HG03095 (cell line): ENCODE data around the gene NCF4.

Experiments used
- ATAC-seq: cut with Tn5 transposase; IDR thresholded peaks from one replicate; pipeline ENCODE4 v1.9.1; 2021; ENCODE audit warnings: moderate library complexity; ENCODE audit not compliant: unreplicated experiment

The NCF4 gene

GRCh38 chr22:36892292-36892691 lies 31.5 kb downstream of the NCF4 start:
- no peak for ATAC-seq

DNA sequence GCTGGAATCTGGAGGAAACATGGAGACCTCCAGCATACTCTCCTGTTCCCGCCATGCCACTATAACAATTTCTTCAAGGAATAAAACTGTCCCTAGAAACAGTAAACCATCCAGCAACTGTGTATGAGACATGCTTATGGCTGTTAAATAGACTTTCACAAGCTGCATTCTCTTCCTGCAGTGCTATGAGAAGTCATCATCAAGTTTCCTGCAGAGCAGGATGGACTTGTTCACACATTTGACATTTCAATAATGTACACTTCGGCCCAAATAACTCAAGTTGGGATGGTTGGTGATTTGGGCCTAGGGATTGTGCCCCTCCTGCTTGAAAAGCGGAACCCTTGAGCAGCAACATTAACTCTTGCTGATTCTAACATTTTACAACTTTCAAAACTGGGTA lies 32.5 kb downstream of the NCF4 start:
- no peak for ATAC-seq

DNA sequence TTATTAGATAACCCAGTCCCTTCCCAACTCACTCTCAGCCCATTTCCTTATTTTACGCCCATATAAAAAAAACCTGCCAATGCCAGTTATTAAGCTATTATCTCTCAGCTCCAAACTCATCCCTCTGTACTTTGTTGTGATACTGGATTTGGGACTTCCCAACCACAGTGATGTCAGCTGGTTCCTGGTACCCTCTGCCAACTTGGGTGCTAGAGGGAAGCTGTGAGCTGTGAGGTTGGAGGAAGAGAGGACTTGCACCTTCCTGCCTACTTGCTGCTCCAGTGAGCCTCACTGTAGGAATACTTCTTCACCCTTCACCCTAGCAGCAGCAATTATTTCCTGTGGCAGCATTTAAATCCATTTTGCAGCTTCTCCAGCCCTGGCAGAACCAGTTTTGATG lies 33.5 kb downstream of the NCF4 start:
- no peak for ATAC-seq

GRCh38 chr22:36897611-36898010 lies 36.8 kb downstream of the NCF4 start:
- ATAC-seq: no peak

DNA sequence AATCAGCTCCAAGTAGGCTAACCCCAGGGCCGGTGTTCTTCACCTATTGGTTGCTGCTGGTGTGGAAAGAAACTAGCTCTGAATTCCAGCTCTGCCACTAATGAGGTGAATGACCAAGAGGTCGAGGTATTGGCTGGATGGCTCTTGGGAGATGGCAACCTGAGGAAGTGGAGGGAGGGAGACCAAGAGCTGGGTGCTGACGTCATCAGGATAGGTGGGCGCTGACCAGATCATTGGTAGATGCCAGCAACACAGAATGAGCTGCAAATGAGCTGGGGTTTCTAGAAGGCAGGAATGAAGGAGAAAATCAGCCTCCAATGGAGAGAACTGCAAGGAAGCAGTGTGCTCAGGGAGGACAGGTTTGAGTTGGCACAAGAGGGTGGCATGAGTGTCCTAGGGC lies 37.9 kb downstream of the NCF4 start:
- no peak for ATAC-seq

GRCh38 chr22:36899498-36899897 lies 38.7 kb downstream of the NCF4 start:
- ATAC-seq: no peak

DNA sequence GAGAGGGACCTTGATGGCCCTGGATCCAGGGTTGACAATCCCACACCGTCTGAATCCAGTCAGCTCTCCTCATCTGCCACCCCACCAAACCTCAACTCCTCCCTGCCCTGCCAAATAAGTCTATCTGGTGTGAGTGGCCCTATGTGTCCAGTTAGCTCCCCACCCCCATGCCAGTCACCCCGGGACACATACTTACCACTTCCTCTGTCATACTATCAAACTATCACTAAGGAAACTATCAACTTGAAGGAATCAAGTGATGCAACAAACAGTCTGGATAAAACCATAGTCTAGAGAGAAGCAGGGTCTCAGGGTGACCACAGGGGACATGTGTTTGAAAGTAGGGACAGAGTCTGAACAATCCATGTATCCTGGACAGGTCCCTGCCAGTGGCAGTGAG lies 39.4 kb downstream of the NCF4 start:
- no peak for ATAC-seq

GRCh38 chr22:36900880-36901279 lies 40.1 kb downstream of the NCF4 start:
- ATAC-seq: no peak

DNA sequence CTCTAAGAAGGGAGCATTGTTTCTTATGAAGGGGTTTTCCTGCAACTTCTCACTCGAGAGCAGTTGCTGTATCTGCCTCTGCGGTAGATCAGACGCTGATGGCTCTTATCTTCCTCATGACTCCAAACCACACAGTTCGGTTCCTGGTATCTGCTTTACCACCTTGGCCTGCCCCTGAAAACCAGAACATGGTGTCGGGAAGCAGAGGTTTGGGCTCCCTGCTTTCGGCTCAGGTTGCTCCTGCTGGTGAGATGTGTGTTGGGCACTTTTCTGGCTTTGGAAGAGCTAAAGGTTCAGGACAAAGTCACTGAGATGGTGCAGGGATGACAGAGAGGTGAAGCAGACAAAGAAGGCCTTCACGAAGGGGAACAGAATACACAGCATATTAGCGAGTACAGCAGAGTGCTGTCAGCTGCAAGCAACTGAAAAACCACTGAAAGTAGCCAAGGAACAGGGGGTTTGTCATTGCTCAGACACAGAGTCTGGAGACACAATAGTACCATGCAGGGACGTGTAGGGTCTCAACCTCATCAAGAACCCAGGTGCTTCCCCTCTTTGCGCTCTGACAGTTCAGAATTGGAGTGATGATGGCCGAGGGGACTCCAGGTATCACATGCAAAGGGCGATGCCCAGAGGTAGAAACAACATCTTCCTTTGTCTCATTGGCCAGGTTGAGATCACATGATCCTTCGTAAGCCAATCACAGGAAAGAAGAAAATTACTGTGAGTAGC lies 40.8 kb downstream of the NCF4 start:
- ATAC-seq: peak; percentile 61

GRCh38 chr22:36902143-36902926 lies 41.5 kb downstream of the NCF4 start:
- ATAC-seq: no peak

DNA sequence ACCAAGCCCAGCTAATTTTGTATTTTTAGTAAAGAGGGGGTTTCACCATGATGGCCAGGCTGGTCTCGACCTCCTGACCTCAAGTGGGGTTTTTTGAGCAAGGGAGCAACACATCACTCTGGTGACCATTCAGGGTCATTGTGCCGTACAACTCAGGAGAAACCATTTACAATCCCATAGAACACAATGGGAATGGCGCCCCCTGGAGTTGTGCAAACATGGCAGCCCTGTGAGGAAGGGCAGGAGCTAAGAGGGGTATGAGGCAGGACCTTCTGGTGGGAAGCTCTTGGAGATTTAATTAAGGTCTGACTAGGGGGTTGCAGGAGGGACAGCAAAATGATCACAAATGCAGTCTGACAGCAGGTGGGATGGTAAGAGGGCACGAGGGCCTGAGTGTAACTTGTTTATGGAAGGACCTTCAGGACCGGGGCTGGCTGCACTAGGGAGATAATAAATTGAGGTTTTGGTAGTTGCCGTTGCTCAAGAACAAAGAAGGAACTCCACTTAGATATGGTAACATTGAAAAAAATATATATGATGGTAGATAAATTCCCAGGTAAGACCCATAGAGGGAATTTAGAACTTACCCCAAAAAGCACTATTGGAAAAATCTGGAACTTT lies 43.6 kb downstream of the NCF4 start:
- no peak for ATAC-seq

GRCh38 chr22:36907253-36908195 lies 46.7 kb downstream of the NCF4 start:
- ATAC-seq: no peak

DNA sequence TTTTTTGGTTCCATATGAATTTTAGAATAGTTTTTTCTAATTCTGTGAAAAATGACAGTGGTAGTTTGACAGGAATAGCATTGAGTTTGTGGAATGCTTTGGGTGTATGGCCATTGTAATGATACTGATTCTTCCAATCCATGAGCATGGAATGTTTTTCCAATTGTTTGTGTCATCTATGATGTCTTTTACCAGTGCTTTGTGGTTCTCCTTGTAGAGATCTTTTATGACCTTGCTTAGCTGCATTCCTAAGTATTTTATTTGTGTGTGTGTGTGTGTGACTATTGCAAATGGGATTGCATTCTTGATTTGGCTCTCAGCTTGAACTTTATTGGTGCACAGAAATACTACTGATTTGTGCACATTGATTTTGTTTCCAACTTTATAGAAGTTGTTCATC lies 49.7 kb downstream of the NCF4 start:
- no peak for ATAC-seq

DNA sequence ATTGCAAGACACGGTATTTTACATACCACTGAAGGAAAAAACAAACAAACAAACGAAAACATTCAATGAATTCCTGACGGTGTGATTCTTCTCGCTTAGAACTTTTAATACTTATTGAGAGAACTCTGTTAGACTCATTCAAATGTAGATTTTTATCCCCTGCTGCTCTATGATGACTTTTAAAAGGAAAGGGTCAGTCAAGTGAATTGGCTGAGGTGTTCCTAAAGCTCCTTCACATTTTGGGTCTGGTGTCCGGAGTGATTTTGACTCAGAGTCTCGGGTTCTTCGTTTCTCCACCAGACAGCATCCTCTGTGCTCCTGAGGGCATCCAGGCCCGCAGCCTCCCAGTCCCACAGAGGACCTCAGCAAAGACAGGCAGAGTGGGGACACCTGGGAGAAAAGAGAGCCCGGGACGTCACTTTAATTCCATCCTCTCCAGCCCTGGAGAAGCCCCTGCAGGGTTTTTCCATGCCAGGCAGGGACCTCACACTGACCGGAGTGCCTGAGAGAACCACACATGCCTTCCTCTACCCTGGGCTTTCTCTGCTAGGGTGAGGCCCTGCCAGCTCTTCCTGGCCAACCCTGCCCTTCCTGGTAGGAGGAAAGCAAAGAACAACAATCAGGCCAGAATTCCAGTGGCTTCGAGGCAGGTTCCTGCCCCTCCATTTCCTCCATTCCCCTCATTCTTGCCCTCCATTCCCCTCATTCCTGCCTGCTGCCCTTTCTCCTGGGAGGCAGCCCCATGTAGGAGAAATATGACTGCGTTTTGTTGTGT lies 51.3 kb downstream of the NCF4 start:
- no peak for ATAC-seq

- no peak for ATAC-seq
Measured at GRCh38 chr22:36912694-36913426, 52.1 kb downstream of the NCF4 start.

GRCh38 chr22:36913427-36914389 lies 52.9 kb downstream of the NCF4 start, which contains the start of gene CSF2RB:
Gene CSF2RB (plus strand): TSS chr22:36913628. CDS start chr22:36922208, 8,580 bp downstream.
- ATAC-seq: no peak

DNA sequence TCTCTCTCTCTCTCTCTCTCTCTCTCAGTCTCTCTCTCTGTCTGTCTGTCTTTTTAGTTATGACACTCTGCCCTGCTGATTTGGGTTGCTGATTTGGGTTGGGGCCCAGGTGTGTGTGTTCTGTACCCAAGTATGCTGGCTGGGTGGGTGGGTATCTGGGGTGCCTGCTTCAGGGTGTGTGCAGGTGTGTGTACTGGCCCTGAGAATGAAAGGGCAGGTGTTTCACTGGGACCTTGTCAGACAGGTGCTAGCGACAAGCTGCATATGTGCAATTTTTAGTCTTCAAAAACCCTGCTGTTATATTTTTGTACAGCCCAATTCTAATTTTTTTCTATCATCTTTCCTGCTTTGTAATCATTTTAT lies 53.6 kb downstream of the NCF4 start:
- no peak for ATAC-seq

- ATAC-seq: no peak
Measured at GRCh38 chr22:36916034-36916433, 55.2 kb downstream of the NCF4 start.
